Keratinocyte (primary cell): ENCODE results near the gene LIPN.

Experiments
- EZH2 ChIP-seq: IDR thresholded peaks from one replicate; pipeline ENCODE4 v1.6.1; 2012; ENCODE audit warnings: inconsistent platforms, mild to moderate bottlenecking, low read length, moderate library complexity
- TF ChIP-seq, protein P1 (sequence below), 3 experiments: IDR thresholded peaks in 1 of 3; conservative IDR thresholded peaks in 1 of 3; optimal IDR thresholded peaks in 1 of 3; 2 replicates in 2 of 3; 3 replicates in 1 of 3; pipeline versions ENCODE3 to v1.5.1; 2011; ENCODE audit warnings: low read length in 3 of 3, mild to moderate bottlenecking in 3 of 3, moderate library complexity in 2 of 3, control low read depth in 1 of 3, inconsistent platforms in 1 of 3; ENCODE audit not compliant: insufficient read depth in 2 of 3; ENCODE audit errors: extremely low read depth in 1 of 3

DNA sequence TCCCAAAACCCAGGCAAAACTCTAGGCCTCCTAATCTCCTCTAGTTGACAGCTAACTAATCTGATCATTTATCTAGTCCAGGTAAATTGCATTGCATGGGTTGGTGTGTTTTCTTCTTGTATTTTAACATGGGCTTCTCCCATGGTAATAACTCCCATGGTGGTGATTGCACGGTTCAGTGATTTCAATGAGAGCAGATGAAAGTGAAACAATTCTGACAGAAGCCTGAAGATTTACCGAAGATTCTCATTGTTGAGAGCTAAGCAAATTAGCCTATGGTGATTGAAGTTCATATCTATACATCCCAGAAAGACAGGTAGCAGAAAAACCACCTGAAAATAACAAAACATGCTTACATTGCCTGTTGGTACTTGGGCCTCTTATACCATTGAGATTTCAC, 26.6 kb upstream of the LIPN start:
- TF ChIP-seq, protein P1, sequence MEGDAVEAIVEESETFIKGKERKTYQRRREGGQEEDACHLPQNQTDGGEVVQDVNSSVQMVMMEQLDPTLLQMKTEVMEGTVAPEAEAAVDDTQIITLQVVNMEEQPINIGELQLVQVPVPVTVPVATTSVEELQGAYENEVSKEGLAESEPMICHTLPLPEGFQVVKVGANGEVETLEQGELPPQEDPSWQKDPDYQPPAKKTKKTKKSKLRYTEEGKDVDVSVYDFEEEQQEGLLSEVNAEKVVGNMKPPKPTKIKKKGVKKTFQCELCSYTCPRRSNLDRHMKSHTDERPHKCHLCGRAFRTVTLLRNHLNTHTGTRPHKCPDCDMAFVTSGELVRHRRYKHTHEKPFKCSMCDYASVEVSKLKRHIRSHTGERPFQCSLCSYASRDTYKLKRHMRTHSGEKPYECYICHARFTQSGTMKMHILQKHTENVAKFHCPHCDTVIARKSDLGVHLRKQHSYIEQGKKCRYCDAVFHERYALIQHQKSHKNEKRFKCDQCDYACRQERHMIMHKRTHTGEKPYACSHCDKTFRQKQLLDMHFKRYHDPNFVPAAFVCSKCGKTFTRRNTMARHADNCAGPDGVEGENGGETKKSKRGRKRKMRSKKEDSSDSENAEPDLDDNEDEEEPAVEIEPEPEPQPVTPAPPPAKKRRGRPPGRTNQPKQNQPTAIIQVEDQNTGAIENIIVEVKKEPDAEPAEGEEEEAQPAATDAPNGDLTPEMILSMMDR (optimal IDR thresholded peaks at IDR 0.05 in 1 of 3, IDR thresholded peaks at IDR 0.05 in 1 of 3, conservative IDR thresholded peaks at IDR 0.05 in 1 of 3; ENCODE audit: extremely low read depth in 1 of 3, insufficient read depth in 2 of 3, low read length in 3 of 3): no peak
- TF ChIP-seq EZH2: no peak
